ENCODE results near the gene RALGPS1. TPM values are rescaled to one million over a fixed set of nuclear protein-coding genes. Genes with fewer than 3 reads are reported as not detected.

Gene RALGPS1
- total RNA-seq, 2 donors from 2014 or later = 9.7 to 17.7 TPM

GRCh38 chr9:127188396-127188795 lies 273.8 kb downstream of the RALGPS1 start:
- Histone ChIP-seq H3K4me3 (no peak overlapping the region), H3K27me3 (no peaks in the 10 kb centered on the region), H3K9me3 (no peaks in the 10 kb centered on the region), H3K36me3 (no peaks in the 10 kb centered on the region), H3K27ac (peak overlapping the region; percentile 85 to 93), H3K4me1 (peaks cover 0 to 51% of the 10 kb centered on the region in 2 donors)
- DNase-seq (ENCODE audit: low spot score) = no peak
- TF ChIP-seq CTCF (IDR thresholded peaks at IDR 0.05) = no peak

- no peak for TF ChIP-seq CTCF (IDR thresholded peaks at IDR 0.05)
- no peaks in the 10 kb centered on the region for H3K9me3 ChIP-seq
- no peaks in the 10 kb centered on the region for H3K27me3 ChIP-seq
- no peaks in the 10 kb centered on the region for H3K36me3 ChIP-seq
- DNase-seq (ENCODE audit: low spot score) = no peak
- H3K4me3 ChIP-seq = no peak overlapping the region
- H3K4me1 ChIP-seq = peaks cover 0 to 41% of the 10 kb centered on the region in 2 donors
- H3K27ac ChIP-seq = no peak overlapping the region
Observed at GRCh38 chr9:127189628-127190027, 275.0 kb downstream of the RALGPS1 start.

DNA sequence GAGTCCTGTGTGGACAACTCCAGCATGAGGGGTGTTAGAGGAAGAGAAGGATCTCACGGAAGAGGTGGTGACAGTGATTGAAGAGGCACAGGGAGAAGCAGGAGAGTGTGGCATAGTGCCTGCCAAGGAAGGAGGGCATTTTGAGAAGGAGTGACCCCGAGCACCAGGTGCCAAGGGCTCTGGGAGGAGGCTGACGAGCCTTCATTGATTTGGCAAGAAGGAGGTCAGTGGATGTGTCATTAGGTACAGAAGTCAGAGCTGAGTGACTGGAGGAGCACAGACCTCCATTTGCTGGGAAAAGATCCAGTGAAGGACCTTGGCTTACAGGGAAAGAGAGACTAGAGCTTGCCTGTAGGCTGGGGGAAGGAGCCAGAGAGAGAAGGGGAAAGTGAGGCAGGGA lies 278.2 kb downstream of the RALGPS1 start:
- peaks cover 0 to 22% of the 10 kb centered on the region in 2 donors for H3K4me1 ChIP-seq
- no peaks in the 10 kb centered on the region for H3K27me3 ChIP-seq
- H3K36me3 ChIP-seq = no peaks in the 10 kb centered on the region
- no peaks in the 10 kb centered on the region for H3K9me3 ChIP-seq
- H3K4me3 ChIP-seq = no peak overlapping the region
- DNase-seq (ENCODE audit: low spot score) = no peak
- no peak overlapping the region for H3K27ac ChIP-seq
- TF ChIP-seq CTCF (IDR thresholded peaks at IDR 0.05) = no peak

GRCh38 chr9:127193483-127193882 lies 278.9 kb downstream of the RALGPS1 start:
- H3K36me3 ChIP-seq = no peaks in the 10 kb centered on the region
- H3K27me3 ChIP-seq = no peaks in the 10 kb centered on the region
- H3K4me1 ChIP-seq = peaks cover 0 to 22% of the 10 kb centered on the region in 2 donors
- DNase-seq (ENCODE audit: low spot score) = no peak
- H3K9me3 ChIP-seq = no peaks in the 10 kb centered on the region
- no peak overlapping the region for H3K27ac ChIP-seq
- H3K4me3 ChIP-seq = no peak overlapping the region
- no peak for TF ChIP-seq CTCF (IDR thresholded peaks at IDR 0.05)

DNA sequence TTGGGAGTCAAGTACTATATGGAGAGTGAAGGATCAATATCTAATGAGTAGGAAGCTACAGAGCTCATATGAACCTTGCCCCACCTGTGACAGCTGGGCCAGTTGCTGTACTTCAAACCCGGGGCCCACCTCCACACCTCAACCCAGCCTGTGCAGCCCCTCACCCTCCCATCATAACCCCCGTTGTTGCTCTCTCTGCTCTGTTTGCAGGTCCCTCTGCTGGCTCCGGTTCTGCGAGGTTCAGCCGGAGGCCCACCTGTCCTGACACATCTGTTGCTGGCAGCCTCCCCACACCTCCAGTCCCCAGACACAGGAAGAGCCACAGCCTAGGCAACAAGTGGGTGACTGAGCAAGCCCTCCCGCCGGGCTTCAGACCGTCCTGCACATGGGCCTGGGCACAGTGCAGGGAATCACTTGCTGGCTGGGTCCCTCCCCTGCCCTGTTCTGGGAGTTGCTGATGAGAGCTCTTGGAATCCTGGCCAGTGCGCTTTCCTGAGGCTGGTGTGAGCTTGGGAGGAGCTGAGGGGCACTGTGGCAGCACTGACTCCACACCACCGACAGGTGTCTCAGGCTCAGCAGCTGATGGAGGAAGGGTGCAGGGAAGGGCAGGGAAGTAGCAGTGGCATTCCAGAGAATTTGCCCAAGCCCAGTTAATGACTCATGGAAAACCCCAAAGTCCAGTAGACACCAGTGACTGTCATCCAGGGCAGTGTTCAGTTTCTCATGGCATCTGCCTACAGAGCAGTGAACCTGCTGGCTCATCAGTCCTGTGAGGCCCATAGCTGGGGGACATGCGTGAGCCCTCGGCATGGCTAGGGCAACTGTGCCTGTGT lies 280.5 kb downstream of the RALGPS1 start:
- Histone ChIP-seq H3K4me1 (peaks cover 0 to 32% of the 10 kb centered on the region in 2 donors), H3K4me3 (no peak overlapping the region), H3K27ac (no peak overlapping the region), H3K27me3 (no peaks in the 10 kb centered on the region), H3K9me3 (no peaks in the 10 kb centered on the region), H3K36me3 (no peaks in the 10 kb centered on the region)
- no peak for TF ChIP-seq CTCF (IDR thresholded peaks at IDR 0.05)
- no peak for DNase-seq (ENCODE audit: low spot score)

Measured in right atrium auricular region (tissue), 2 donors.